Mammary epithelial cell (primary cell): ENCODE data around the gene GAGE13.

Source experiments
- EZH2 ChIP-seq: IDR thresholded peaks from 2 replicates; pipeline ENCODE4 v1.6.1; 2012; ENCODE audit warnings: low read length, inconsistent platforms, borderline replicate concordance
- TF ChIP-seq, protein P1 (sequence below), 2 donors: IDR thresholded peaks in 1 of 2; conservative IDR thresholded peaks in 1 of 2; 2 replicates each; pipeline ENCODE4 v1.5.1; 2011 to 2012; ENCODE audit warnings: inconsistent platforms in 2 of 2, low read length in 2 of 2, mild to moderate bottlenecking in 2 of 2, control low read depth in 1 of 2, low read depth in 1 of 2; ENCODE audit not compliant: insufficient read depth in 1 of 2; ENCODE audit errors: extremely low read depth in 1 of 2

- TF ChIP-seq, protein P1, sequence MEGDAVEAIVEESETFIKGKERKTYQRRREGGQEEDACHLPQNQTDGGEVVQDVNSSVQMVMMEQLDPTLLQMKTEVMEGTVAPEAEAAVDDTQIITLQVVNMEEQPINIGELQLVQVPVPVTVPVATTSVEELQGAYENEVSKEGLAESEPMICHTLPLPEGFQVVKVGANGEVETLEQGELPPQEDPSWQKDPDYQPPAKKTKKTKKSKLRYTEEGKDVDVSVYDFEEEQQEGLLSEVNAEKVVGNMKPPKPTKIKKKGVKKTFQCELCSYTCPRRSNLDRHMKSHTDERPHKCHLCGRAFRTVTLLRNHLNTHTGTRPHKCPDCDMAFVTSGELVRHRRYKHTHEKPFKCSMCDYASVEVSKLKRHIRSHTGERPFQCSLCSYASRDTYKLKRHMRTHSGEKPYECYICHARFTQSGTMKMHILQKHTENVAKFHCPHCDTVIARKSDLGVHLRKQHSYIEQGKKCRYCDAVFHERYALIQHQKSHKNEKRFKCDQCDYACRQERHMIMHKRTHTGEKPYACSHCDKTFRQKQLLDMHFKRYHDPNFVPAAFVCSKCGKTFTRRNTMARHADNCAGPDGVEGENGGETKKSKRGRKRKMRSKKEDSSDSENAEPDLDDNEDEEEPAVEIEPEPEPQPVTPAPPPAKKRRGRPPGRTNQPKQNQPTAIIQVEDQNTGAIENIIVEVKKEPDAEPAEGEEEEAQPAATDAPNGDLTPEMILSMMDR (conservative IDR thresholded peaks at IDR 0.05 in 1 of 2, IDR thresholded peaks at IDR 0.05 in 1 of 2; ENCODE audit: extremely low read depth in 1 of 2, insufficient read depth in 1 of 2, low read depth in 1 of 2, low read length in 2 of 2) = no peak
- no peak for TF ChIP-seq EZH2
Measured at GRCh38 chrX:49303346-49303745, 28.0 kb upstream of the GAGE13 start, which contains the start of gene GAGE10.
